SK-N-SH (cell line): ENCODE data around the gene DNAJC18. TPM values are rescaled to one million over a fixed set of nuclear protein-coding genes. Genes with fewer than 3 reads are reported as not detected.
"Not testable (repeated sequence)": the region's sequence is repeated elsewhere in the genome, so short reads cannot be mapped to it uniquely, and the experiment has no call there.

ENCODE experiments used
- CTCF ChIA-PET: fragments of 300-600, 350-600 bp; formaldehyde crosslinking; extraction: SDS; loops from one replicate; lab custom pipeline; 2021; lab: Yijun Ruan, JAX
- POLR2A ChIA-PET: fragments of 350-600 bp; sonication (Branson Sonifier 250); formaldehyde crosslinking; extraction: SDS; loops from one replicate; lab custom pipeline; 2020; ENCODE audit warnings: antibody characterized with exemption, inconsistent platforms; lab: Yijun Ruan, JAX
- DNase-seq: peaks from one replicate; pipeline ENCODE4 v3.0.0; 2012
- H2AFZ ChIP-seq: fragments of 200-600 bp; sonication (generic); 2 replicates; pipeline ENCODE4 v1.8.1; 2016; ENCODE audit warnings: antibody characterized with exemption, mild to moderate bottlenecking, low read depth
- H3F3A ChIP-seq: fragments of 200-600 bp; sonication (generic); replicated peaks from 2 replicates; pipeline ENCODE3; 2016; ENCODE audit warnings: antibody characterized with exemption, mild to moderate bottlenecking; ENCODE audit not compliant: insufficient read depth
- H3K27ac ChIP-seq, 2 experiments: fragments of 200-500 bp in 1 of 2; fragments of 200-600 bp in 1 of 2; sonication (Bioruptor generic) in 1 of 2; sonication (generic), shearing (Covaris generic) in 1 of 2; 2 replicates each; pipeline versions ENCODE4 v1.5.1 to v1.6.1; 2014 to 2016; ENCODE audit warnings: low read depth in 2 of 2, inconsistent platforms in 1 of 2, low read length in 1 of 2, mild to moderate bottlenecking in 1 of 2, mixed read lengths in 1 of 2
- H3K27me3 ChIP-seq: fragments of 200-600 bp; sonication (generic), shearing (Covaris generic); 2 replicates; pipeline ENCODE4 v1.6.1; 2016; ENCODE audit warnings: mixed run types; ENCODE audit not compliant: insufficient read depth
- H3K36me3 ChIP-seq, 2 experiments: fragments of 200-500 bp in 1 of 2; fragments of 200-600 bp in 1 of 2; sonication (Bioruptor generic) in 1 of 2; sonication (generic) in 1 of 2; replicated peaks in 1 of 2; 2 replicates each; pipeline versions ENCODE3 to v1.5.1; 2014 to 2016; ENCODE audit warnings: low read length in 1 of 2, mild to moderate bottlenecking in 1 of 2; ENCODE audit not compliant: insufficient read depth in 2 of 2, control insufficient read depth in 1 of 2
- H3K4me1 ChIP-seq, 2 experiments: fragments of 200-500 bp in 1 of 2; fragments of 200-600 bp in 1 of 2; sonication (Bioruptor generic) in 1 of 2; sonication (generic), shearing (Covaris generic) in 1 of 2; 2 replicates each; pipeline versions ENCODE4 v1.5.1 to v1.6.1; 2014 to 2016; ENCODE audit warnings: low read depth in 1 of 2, low read length in 1 of 2, mixed run types in 1 of 2; ENCODE audit not compliant: insufficient read depth in 2 of 2, control insufficient read depth in 1 of 2
- H3K4me2 ChIP-seq: fragments of 200-600 bp; sonication (generic), shearing (Covaris generic); 2 replicates; pipeline ENCODE4 v1.6.1; 2017; ENCODE audit warnings: mixed run types
- H3K4me3 ChIP-seq, 2 experiments: fragments of 200-500 bp in 1 of 2; fragments of 200-600 bp in 1 of 2; sonication (Bioruptor generic) in 1 of 2; sonication (generic), shearing (Covaris generic) in 1 of 2; 2 replicates each; pipeline versions ENCODE4 v1.5.1 to v1.8.1; 2014 to 2016; ENCODE audit warnings: low read depth in 2 of 2, inconsistent platforms in 1 of 2, low read length in 1 of 2, mild to moderate bottlenecking in 1 of 2, mixed read lengths in 1 of 2, moderate library complexity in 1 of 2
- H3K79me2 ChIP-seq: fragments of 200-600 bp; sonication (generic); 2 replicates; pipeline ENCODE4 v1.8.1; 2017; ENCODE audit warnings: mild to moderate bottlenecking; ENCODE audit not compliant: insufficient read depth
- H3K9ac ChIP-seq: fragments of 200-600 bp; sonication (generic); 2 replicates; pipeline ENCODE4 v1.6.1; 2017; ENCODE audit warnings: mixed run types
- H3K9me2 ChIP-seq: fragments of 200-600 bp; sonication (generic); 2 replicates; pipeline ENCODE4 v1.6.1; 2017; ENCODE audit warnings: mixed run types
- H3K9me3 ChIP-seq: fragments of 200-600 bp; sonication (generic); 2 replicates; pipeline ENCODE4 v1.6.1; 2017; ENCODE audit warnings: mixed run types, mild to moderate bottlenecking, moderate library complexity
- H4K20me1 ChIP-seq: fragments of 200-600 bp; sonication (generic); 2 replicates; pipeline ENCODE4 v1.6.1; 2017; ENCODE audit warnings: mild to moderate bottlenecking, mixed run types; ENCODE audit not compliant: insufficient read depth
- CTCF ChIP-seq: fragments of 200-600 bp; sonication (generic); IDR thresholded peaks from 2 replicates; pipeline ENCODE4 v1.6.1; 2017; ENCODE audit warnings: antibody characterized with exemption, mild to moderate bottlenecking, moderate library complexity
- IRF3 ChIP-seq: fragments of 150-350 bp; IDR thresholded peaks from 2 replicates; pipeline ENCODE4 v1.6.1; 2016; ENCODE audit warnings: mild to moderate bottlenecking, low read depth, low read length
- PBX3 ChIP-seq: IDR thresholded peaks from 2 replicates; pipeline ENCODE4; 2012
- TCF12 ChIP-seq: IDR thresholded peaks from 2 replicates; pipeline ENCODE4 v1.4.0; 2012
- YY1 ChIP-seq: IDR thresholded peaks from 2 replicates; pipeline ENCODE4 v1.4.0; 2012; ENCODE audit warnings: low read depth, mild to moderate bottlenecking
- WGBS: methylation state at CpG from one replicate; pipeline ENCODE4 v1.1.6; 2017; ENCODE audit warnings: low lambda C conversion rate; 5-methylcytosine and 5-hydroxymethylcytosine counted together
- polyA plus RNA-seq, 3 experiments: library from polyadenylated mRNA; depleted of rRNA; stranded (reverse); fragments of >200 nt; gene quantifications; 2 replicates each; pipeline ENCODE4 v1.2.3, GENCODE V29; 2012
- TF ChIP-seq, protein P1 (sequence below): IDR thresholded peaks from 2 replicates; pipeline ENCODE4 v1.4.0; 2012; ENCODE audit warnings: low read depth, borderline replicate concordance

The DNAJC18 gene
- polyA plus RNA-seq, 1 of the 3 experiments (the other 2 are of a cell fraction), result 7.4 TPM

DNA sequence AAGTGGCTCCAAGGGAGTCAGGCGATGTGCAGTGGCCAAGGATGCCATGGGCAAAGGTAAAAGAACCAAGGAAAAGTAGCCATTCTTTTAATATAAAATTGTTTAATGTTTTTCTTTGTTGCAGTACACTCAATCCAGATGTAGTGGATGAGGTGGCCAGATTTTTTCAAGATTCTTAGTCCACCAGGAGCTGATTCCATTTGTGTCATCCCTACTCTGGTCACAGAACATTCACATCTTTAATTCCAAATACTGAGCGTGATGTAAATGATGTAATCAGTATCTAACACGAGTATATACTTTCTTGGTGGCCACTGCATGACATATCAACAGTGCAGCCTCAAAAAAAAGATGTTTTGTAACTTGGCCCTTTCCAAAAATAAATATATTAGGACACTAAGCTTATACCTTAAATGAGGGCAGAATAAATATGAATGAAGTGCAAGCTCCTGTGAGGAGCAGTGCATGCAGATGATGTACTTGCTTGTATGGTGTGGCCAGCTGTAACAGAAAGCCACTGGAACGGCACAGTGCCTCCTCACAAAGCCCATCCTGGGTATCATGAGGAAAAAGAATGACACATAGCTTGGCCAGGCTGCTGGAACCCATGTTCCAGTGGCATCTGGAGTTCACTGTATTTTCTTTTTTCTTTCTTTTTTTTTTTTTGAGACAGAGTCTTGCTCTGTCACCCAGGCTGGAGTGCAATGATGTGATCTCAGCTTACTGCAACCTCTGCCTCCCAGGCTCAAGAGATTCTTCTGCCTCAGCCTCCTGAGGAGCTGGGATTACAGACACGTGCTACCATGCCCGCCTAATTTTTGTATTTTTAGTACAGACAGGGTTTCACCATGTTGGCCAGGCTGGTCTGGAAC, 29.0 kb downstream of the DNAJC18 start:
- Histone ChIP-seq H3K4me1 (peaks cover 0 to 17% of the 10 kb centered on the region in 2 experiments; a peak in 1 of 4 replicates), H3K9ac (no peak overlapping the region), H3F3A (no peaks in the 10 kb centered on the region), H3K9me2 (no peaks in the 10 kb centered on the region), H2AFZ (no peak overlapping the region), H3K79me2 (no peaks in the 10 kb centered on the region)
- WGBS, result 69% methylated on average over 6 of the region's 6 CpGs
- POLR2A ChIA-PET, result interaction anchor here (0.7 kb wide), 1 partner anchor 120 kb away, joined by 3 read pairs; no protein-coding TSS in a partner anchor
- TF ChIP-seq YY1, result no peak
- no peak for TF ChIP-seq TCF12
- no peak for TF ChIP-seq PBX3
- TF ChIP-seq CTCF, result no peak
- no peak for TF ChIP-seq IRF3
- TF ChIP-seq, protein P1, sequence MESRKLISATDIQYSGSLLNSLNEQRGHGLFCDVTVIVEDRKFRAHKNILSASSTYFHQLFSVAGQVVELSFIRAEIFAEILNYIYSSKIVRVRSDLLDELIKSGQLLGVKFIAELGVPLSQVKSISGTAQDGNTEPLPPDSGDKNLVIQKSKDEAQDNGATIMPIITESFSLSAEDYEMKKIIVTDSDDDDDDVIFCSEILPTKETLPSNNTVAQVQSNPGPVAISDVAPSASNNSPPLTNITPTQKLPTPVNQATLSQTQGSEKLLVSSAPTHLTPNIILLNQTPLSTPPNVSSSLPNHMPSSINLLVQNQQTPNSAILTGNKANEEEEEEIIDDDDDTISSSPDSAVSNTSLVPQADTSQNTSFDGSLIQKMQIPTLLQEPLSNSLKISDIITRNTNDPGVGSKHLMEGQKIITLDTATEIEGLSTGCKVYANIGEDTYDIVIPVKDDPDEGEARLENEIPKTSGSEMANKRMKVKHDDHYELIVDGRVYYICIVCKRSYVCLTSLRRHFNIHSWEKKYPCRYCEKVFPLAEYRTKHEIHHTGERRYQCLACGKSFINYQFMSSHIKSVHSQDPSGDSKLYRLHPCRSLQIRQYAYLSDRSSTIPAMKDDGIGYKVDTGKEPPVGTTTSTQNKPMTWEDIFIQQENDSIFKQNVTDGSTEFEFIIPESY, result no peak
- TF ChIP-seq, all 33 proteins: peak for 0
- H3K4me3 ChIP-seq, result no peak overlapping the region
- peaks cover 12 to 27% of the 10 kb centered on the region in 2 experiments for H3K36me3 ChIP-seq
- H3K27ac ChIP-seq, result no peak overlapping the region; a peak in 1 of 4 replicates
- H3K27me3 ChIP-seq, result no peaks in the 10 kb centered on the region
- H3K4me2 ChIP-seq, result no peak overlapping the region
- CTCF ChIA-PET, result interaction anchor here (0.9 to 5.7 kb wide), 10 partner anchors 8 to 223 kb away, joined by 3 to 39 read pairs (median 6); partner anchors contain the start of gene PAIP2
- DNase-seq, result no peak
- no peaks in the 10 kb centered on the region for H4K20me1 ChIP-seq
- H3K9me3 ChIP-seq, result no peaks in the 10 kb centered on the region

- H3K4me2 ChIP-seq, H3K27ac ChIP-seq, H3K9me3 ChIP-seq, H3K79me2 ChIP-seq, H3K27me3 ChIP-seq, H4K20me1 ChIP-seq, H2AFZ ChIP-seq, H3F3A ChIP-seq, H3K4me3 ChIP-seq, H3K9ac ChIP-seq, H3K9me2 ChIP-seq, DNase-seq, POLR2A ChIA-PET: not testable (repeated sequence)
- Histone ChIP-seq H3K36me3 (peaks cover 7 to 18% of the 10 kb centered on the region in 2 experiments), H3K4me1 (peaks cover 0 to 19% of the 10 kb centered on the region in 2 experiments; a peak in 1 of 4 replicates)
- CTCF ChIA-PET, result interaction anchor here (0.6 to 5.7 kb wide), 6 partner anchors 11 to 109 kb away, joined by 3 to 39 read pairs (median 9); partner anchors contain the start of gene PROB1
- WGBS, result 92% methylated on average over 4 of the region's 5 CpGs
Measured at GRCh38 chr5:139409116-139409515, 30.2 kb downstream of the DNAJC18 start.
